HepG2 (cell line): ENCODE data around the gene ASPM. TPM values are rescaled to one million over a fixed set of nuclear protein-coding genes. Genes with fewer than 3 reads are reported as not detected.

Experiments
- ATAC-seq: fragments of 200-7000 bp; cut with Tn5 transposase; 3 replicates; pipeline ENCODE4 v1.9.1; 2020; ENCODE audit warnings: mild to moderate bottlenecking, moderate library complexity
- BruUV-seq: library from RNA; stranded (reverse); fragments of 400-500 nt; replicated peaks from 2 replicates; lab custom pipeline; 2021; lab: Mats Ljungman, UMichigan
- CTCF ChIA-PET: fragments of 300-600 bp; formaldehyde crosslinking; extraction: SDS; loops from one replicate; lab custom pipeline; 2021; ENCODE audit warnings: low total read pairs, inconsistent platforms, low intra/inter-chr PET ratio; lab: Yijun Ruan, JAX
- POLR2A ChIA-PET: fragments of 350-600 bp; sonication (Branson Sonifier 250); formaldehyde crosslinking; loops from one replicate; lab custom pipeline; 2020; ENCODE audit warnings: antibody characterized with exemption, inconsistent platforms; lab: Yijun Ruan, JAX
- DNase-seq: peaks from one replicate; pipeline ENCODE4 v3.0.0-alpha.2; 2015; ENCODE audit warnings: low spot score
- FAIRE-seq: peaks from 3 replicates; lab custom pipeline; 2011; peaks lifted over from hg19 to GRCh38; lab: Jason Lieb, UNC
- H2AFZ ChIP-seq: one replicate; pipeline ENCODE4 v1.6.1; 2011; ENCODE audit warnings: low read length, inconsistent platforms
- H3K27ac ChIP-seq: fragments of 300-600 bp; 3 replicates; pipeline ENCODE4 v1.8.0; 2011; ENCODE audit warnings: mixed run types, mild to moderate bottlenecking, mixed read lengths, low read length, inconsistent platforms; ENCODE audit not compliant: insufficient read depth; ENCODE audit errors: extremely low read length
- H3K27me3 ChIP-seq, 2 experiments: fragments of 200-600 bp in 1 of 2; 2 replicates in 1 of 2; 3 replicates in 1 of 2; pipeline versions ENCODE4 v1.6.0 to v1.8.0; 2011; ENCODE audit warnings: low read length in 2 of 2, mild to moderate bottlenecking in 2 of 2, moderate library complexity in 2 of 2, inconsistent platforms in 1 of 2; ENCODE audit not compliant: insufficient read depth in 2 of 2, control insufficient read depth in 1 of 2
- H3K36me3 ChIP-seq, 2 experiments: fragments of 200-600 bp in 1 of 2; replicated peaks in 1 of 2; 2 replicates in 1 of 2; 3 replicates in 1 of 2; pipeline versions ENCODE4 v1.5.1 to v1.8.0; 2011; ENCODE audit warnings: low read length in 2 of 2, inconsistent platforms in 1 of 2; ENCODE audit not compliant: insufficient read depth in 2 of 2, control insufficient read depth in 1 of 2
- H3K4me1 ChIP-seq: 2 replicates; pipeline ENCODE4 v1.5.1; 2012; ENCODE audit warnings: low read length, inconsistent platforms; ENCODE audit not compliant: insufficient read depth
- H3K4me2 ChIP-seq: 2 replicates; pipeline ENCODE4 v1.6.0; 2011; ENCODE audit warnings: low read depth, low read length, inconsistent platforms
- H3K4me3 ChIP-seq, 3 experiments: fragments of 200-600 bp in 1 of 3; sonication (generic), shearing (Covaris generic) in 1 of 3; replicated peaks in 1 of 3; 2 replicates each; pipeline ENCODE4 v1.5.1; 2011 to 2016; ENCODE audit warnings: low read length in 3 of 3, inconsistent platforms in 2 of 3, low read depth in 2 of 3, mild to moderate bottlenecking in 2 of 3, control low read depth in 1 of 3, mixed read lengths in 1 of 3; ENCODE audit not compliant: insufficient read depth in 1 of 3
- H3K79me2 ChIP-seq: one replicate; pipeline ENCODE4 v1.6.1; 2011; ENCODE audit warnings: low read length, inconsistent platforms; ENCODE audit not compliant: insufficient read depth
- H3K9ac ChIP-seq: 2 replicates; pipeline ENCODE4 v1.6.0; 2011; ENCODE audit warnings: mild to moderate bottlenecking, low read depth, low read length, inconsistent platforms; ENCODE audit not compliant: insufficient read depth
- H3K9me3 ChIP-seq: 2 replicates; pipeline ENCODE4 v1.5.1; 2012; ENCODE audit warnings: mild to moderate bottlenecking, low read length
- H4K20me1 ChIP-seq: 2 replicates; pipeline ENCODE4 v1.6.0; 2011; ENCODE audit warnings: inconsistent platforms, mild to moderate bottlenecking, low read length, moderate library complexity; ENCODE audit not compliant: insufficient read depth
- BRF2 ChIP-seq: sonication (generic); formaldehyde crosslinking; IDR thresholded peaks from 2 replicates; pipeline ENCODE4 v1.8.1; 2022; ENCODE audit warnings: mild to moderate bottlenecking, missing genetic modification reagents
- DR1 ChIP-seq: sonication (generic); formaldehyde crosslinking; IDR thresholded peaks from 2 replicates; pipeline ENCODE4 v1.8.0; 2021; ENCODE audit warnings: mild to moderate bottlenecking, missing genetic modification reagents, inconsistent platforms
- FOXJ3 ChIP-seq: sonication (generic); formaldehyde crosslinking; IDR thresholded peaks from 2 replicates; pipeline ENCODE4 v1.4.0; 2020; ENCODE audit warnings: missing genetic modification reagents, mild to moderate bottlenecking, borderline replicate concordance
- GRHL1 ChIP-seq: sonication (generic); formaldehyde crosslinking; conservative IDR thresholded peaks from 2 replicates; pipeline ENCODE4 v1.8.0; 2022; ENCODE audit warnings: missing genetic modification reagents
- HNRNPUL1 ChIP-seq: fragments of 200-400 bp; formaldehyde crosslinking; IDR thresholded peaks from 2 replicates; pipeline ENCODE4 v1.6.1; 2017; ENCODE audit warnings: low read depth, mild to moderate bottlenecking, low read length, moderate library complexity
- ZBTB14 ChIP-seq: sonication (generic); formaldehyde crosslinking; IDR thresholded peaks from 2 replicates; pipeline ENCODE4 v1.4.0; 2020; ENCODE audit warnings: missing genetic modification reagents
- ZNF350 ChIP-seq: sonication (generic); formaldehyde crosslinking; IDR thresholded peaks from 2 replicates; pipeline ENCODE4 v1.4.0; 2020; ENCODE audit warnings: mild to moderate bottlenecking, low read depth, missing genetic modification reagents, borderline replicate concordance
- ZNF503 ChIP-seq: sonication (generic); formaldehyde crosslinking; IDR thresholded peaks from 2 replicates; pipeline ENCODE4 v1.4.0; 2020; ENCODE audit warnings: missing genetic modification reagents
- ZNF570 ChIP-seq: sonication (generic); formaldehyde crosslinking; IDR thresholded peaks from 2 replicates; pipeline ENCODE4 v1.4.0; 2020; ENCODE audit warnings: mild to moderate bottlenecking, missing genetic modification reagents, borderline replicate concordance
- ZNF652 ChIP-seq: IDR thresholded peaks from 2 replicates; pipeline ENCODE4 v1.6.1; 2016; ENCODE audit warnings: low read depth, borderline replicate concordance
- WGBS: methylation state at CpG from one replicate; pipeline ENCODE4 v1.1.6; 2017; ENCODE audit warnings: low lambda C conversion rate; 5-methylcytosine and 5-hydroxymethylcytosine counted together
- in situ Hi-C: cut with HindIII; loops from 2 replicates; pipeline ENCODE4 v1.10.0; 2017; ENCODE audit warnings: low pct_unique_long_range_greater_than_20kb; ENCODE audit not compliant: extremely low pct_ligation_motif_present
- intact Hi-C: fragments of 100-400 bp; cut with micrococcal nuclease; formaldehyde crosslinking; loops from one replicate; pipeline ENCODE4 v1.10.0; 2022; ENCODE audit not compliant: unreplicated experiment
- polyA plus RNA-seq, 8 experiments: library from polyadenylated mRNA; depleted of rRNA in 3 of 8; stranded (reverse) in 7 of 8; unstranded in 1 of 8; fragments of >200 nt; fragmentation: Illumina TruSeq in 4 of 8; extraction: Trizol in 4 of 8; gene quantifications; 2 replicates each; pipeline versions ENCODE4 v1.2.1 to v1.2.3, GENCODE V29; 2011 to 2016; ENCODE audit warnings: low read depth in 4 of 8, missing spikeins in 1 of 8, mixed read lengths in 1 of 8; ENCODE audit not compliant: insufficient read depth in 1 of 8
- total RNA-seq, 5 experiments: library from RNA; depleted of rRNA; stranded (reverse); fragments of >200 nt; fragmentation: Illumina TruSeq; extraction: Trizol; gene quantifications; 2 replicates each; pipeline ENCODE4 v1.2.3, GENCODE V29; 2016; ENCODE audit warnings: low read depth in 1 of 5

The ASPM gene
- total and polyA plus RNA-seq, 2 of the 13 experiments (the other 11 are each of a cell fraction or from before 2014, with no cell fraction given) = 7.7 to 29.1 TPM

GRCh38 chr1:197127246-197127912 is 19.1 kb downstream of the ASPM start:
- WGBS = 100% methylated on average over 2 of the region's 2 CpGs
- CTCF ChIA-PET = no interaction called here

GRCh38 chr1:197126691-197127090 is 19.8 kb downstream of the ASPM start:
- Histone ChIP-seq H2AFZ (no peak overlapping the region), H3K9ac (no peak overlapping the region), H3K27me3 (no peaks in the 10 kb centered on the region), H3K4me3 (no peak overlapping the region), H3K4me1 (no peaks in the 10 kb centered on the region), H3K27ac (no peak overlapping the region), H3K4me2 (no peak overlapping the region), H3K36me3 (peaks cover 3 to 36% of the 10 kb centered on the region in 2 experiments), H3K79me2 (no peaks in the 10 kb centered on the region), H4K20me1 (no peaks in the 10 kb centered on the region), H3K9me3 (no peaks in the 10 kb centered on the region)
- BruUV-seq = no TSS peak
- ChIA-PET CTCF (no interaction called here), POLR2A (no interaction called here)
- ATAC-seq (no peak), FAIRE-seq (no peak), DNase-seq (no peak)
- intact Hi-C loops = no loop called here
- in situ Hi-C loops = no loop called here
- WGBS = 98% methylated on average over 3 of the region's 3 CpGs
- no peak for TF ChIP-seq GRHL1 (CRISPR knock-in tag)
- no peak for TF ChIP-seq ZBTB14
- TF ChIP-seq BRF2 (CRISPR knock-in tag) = no peak
- no peak for TF ChIP-seq ZNF350 (CRISPR knock-in tag)
- no peak for TF ChIP-seq HNRNPUL1

More at GRCh38 chr1:197127246-197127912, 19.1 kb downstream of the ASPM start:
- intact Hi-C loops (no loop called here), in situ Hi-C loops (no loop called here)
- Histone ChIP-seq H3K4me1 (no peaks in the 10 kb centered on the region), H3K27me3 (no peaks in the 10 kb centered on the region), H3K36me3 (peaks cover 3 to 34% of the 10 kb centered on the region in 2 experiments), H2AFZ (no peak overlapping the region), H3K4me2 (no peak overlapping the region), H3K4me3 (no peak overlapping the region), H3K79me2 (no peaks in the 10 kb centered on the region), H3K9me3 (no peaks in the 10 kb centered on the region), H3K27ac (no peak overlapping the region), H4K20me1 (no peaks in the 10 kb centered on the region), H3K9ac (no peak overlapping the region)
- POLR2A ChIA-PET = no interaction called here
- no peak for FAIRE-seq
- no TSS peak for BruUV-seq
- no peak for DNase-seq
- no peak for ATAC-seq
- TF ChIP-seq ZNF503 (CRISPR knock-in tag) (no peak), ZNF652 (CRISPR knock-in tag) (no peak), DR1 (CRISPR knock-in tag) (no peak), FOXJ3 (CRISPR knock-in tag) (no peak), ZNF570 (CRISPR knock-in tag) (no peak)
